Kidney (tissue), 14 donors: ENCODE measurements around the gene ZNF440. TPM values are rescaled to one million over a fixed set of nuclear protein-coding genes. Genes with fewer than 3 reads are reported as not detected.
"Not testable (repeated sequence)": the region's sequence is repeated elsewhere in the genome, so short reads cannot be mapped to it uniquely, and the experiment has no call there.

Experiments
- DNase-seq, 5 donors: peaks; one replicate each; pipeline ENCODE4 v3.0.0-alpha.2; 2013 to 2020
- FAIRE-seq: peaks from 2 replicates; lab custom pipeline; 2012; peaks lifted over from hg19 to GRCh38; lab: Jason Lieb, UNC
- H3K27ac ChIP-seq, 2 donors: one replicate each; pipeline ENCODE4 v1.7.0; 2013; ENCODE audit warnings: low read depth in 2 of 2, low read length in 2 of 2, inconsistent platforms in 1 of 2
- H3K27me3 ChIP-seq: one replicate; pipeline ENCODE4 v1.7.1; 2013; ENCODE audit warnings: low read length, inconsistent platforms; ENCODE audit not compliant: control insufficient read depth, insufficient read depth
- H3K36me3 ChIP-seq, 3 donors: one replicate each; pipeline versions ENCODE4 v1.7.0 to v1.7.1; 2013; ENCODE audit warnings: low read length in 3 of 3, control low read depth in 1 of 3, inconsistent platforms in 1 of 3; ENCODE audit not compliant: insufficient read depth in 3 of 3, control insufficient read depth in 2 of 3
- H3K4me1 ChIP-seq, 3 donors: one replicate each; pipeline versions ENCODE4 v1.7.0 to v1.7.1; 2013; ENCODE audit warnings: low read length in 3 of 3, inconsistent platforms in 1 of 3, low read depth in 1 of 3; ENCODE audit not compliant: control insufficient read depth in 2 of 3, insufficient read depth in 2 of 3
- H3K4me3 ChIP-seq, 3 donors: one replicate each; pipeline versions ENCODE4 v1.7.0 to v1.8.1; 2013; ENCODE audit warnings: low read length in 3 of 3, control low read depth in 1 of 3, inconsistent platforms in 1 of 3
- H3K9ac ChIP-seq, 3 donors: one replicate each; pipeline versions ENCODE4 v1.7.0 to v1.7.1; 2013; ENCODE audit warnings: low read length in 3 of 3, control low read depth in 1 of 3, inconsistent platforms in 1 of 3
- H3K9me3 ChIP-seq, 3 donors: one replicate each; pipeline versions ENCODE4 v1.7.0 to v1.7.1; 2013; ENCODE audit warnings: low read length in 3 of 3, control low read depth in 1 of 3, inconsistent platforms in 1 of 3; ENCODE audit not compliant: control insufficient read depth in 2 of 3, insufficient read depth in 1 of 3
- intact Hi-C: fragments of 100-400 bp; cut with DNase I; formaldehyde crosslinking; loops from one replicate; pipeline ENCODE4 v1.11.1; 2022
- polyA plus RNA-seq: library from polyadenylated mRNA; stranded (reverse); fragments of 350-450 nt; fragmentation: Illumina TruSeq; extraction: RNeasy Lipid Tissue Mini Kit (QIAGEN cat#74804); gene quantifications from one replicate; pipeline ENCODE4 v1.2.3, GENCODE V29; 2014; ENCODE audit warnings: low read depth, low replicate concordance; ENCODE audit not compliant: insufficient read depth
- total RNA-seq: library from RNA; stranded (reverse); fragmentation: NEBNext Ultra II Directional; extraction: Animal tissue kit (Norgen Biotek cat#: 25700); gene quantifications from one replicate; pipeline ENCODE4 v1.2.1, GENCODE V29; 2021
- TF ChIP-seq, protein P1 (sequence below): IDR thresholded peaks from 3 replicates; pipeline ENCODE4 v1.5.1; 2012; ENCODE audit warnings: mild to moderate bottlenecking, moderate library complexity, borderline replicate concordance; ENCODE audit not compliant: insufficient read depth; ENCODE audit errors: extremely low read depth
- donor health status: control.
- donor health status: control.
- donor health status: control.
- donor health status: control.
- donor health status: control.
- donor health status: DM: yes; HTN: yes; CAD: no.
- donor health status: Normal renal cell carcinoma (clear cell type).

Gene ZNF440
- total and polyA plus RNA-seq, 2 donors from 2014 or later = 3.0 to 21.0 TPM

DNA sequence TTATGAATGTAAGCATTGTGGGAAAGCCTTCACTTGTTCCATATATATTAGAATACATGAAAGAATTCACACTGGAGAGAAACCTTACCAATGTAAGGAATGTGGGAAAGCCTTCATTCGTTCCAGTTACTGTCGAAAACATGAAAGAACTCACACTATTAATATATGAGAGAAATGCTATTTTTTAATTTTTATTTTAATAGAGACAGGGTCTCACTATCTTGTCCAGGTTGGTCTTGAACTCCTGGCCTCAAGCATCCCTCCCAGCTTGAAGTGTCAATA is 7.0 kb upstream of the ZNF440 start:
- DNase-seq (no peak), FAIRE-seq (no peak)
- Histone ChIP-seq H3K27ac (no peak overlapping the region), H3K36me3 (peaks cover 8 to 9% (median 9%) of the 10 kb centered on the region in 3 donors), H3K9me3 (peaks cover 8 to 18% (median 9%) of the 10 kb centered on the region in 3 donors), H3K27me3 (no peaks in the 10 kb centered on the region), H3K4me1 (no peaks in the 10 kb centered on the region), H3K9ac (no peak overlapping the region), H3K4me3 (no peak overlapping the region)
- TF ChIP-seq, protein P1, sequence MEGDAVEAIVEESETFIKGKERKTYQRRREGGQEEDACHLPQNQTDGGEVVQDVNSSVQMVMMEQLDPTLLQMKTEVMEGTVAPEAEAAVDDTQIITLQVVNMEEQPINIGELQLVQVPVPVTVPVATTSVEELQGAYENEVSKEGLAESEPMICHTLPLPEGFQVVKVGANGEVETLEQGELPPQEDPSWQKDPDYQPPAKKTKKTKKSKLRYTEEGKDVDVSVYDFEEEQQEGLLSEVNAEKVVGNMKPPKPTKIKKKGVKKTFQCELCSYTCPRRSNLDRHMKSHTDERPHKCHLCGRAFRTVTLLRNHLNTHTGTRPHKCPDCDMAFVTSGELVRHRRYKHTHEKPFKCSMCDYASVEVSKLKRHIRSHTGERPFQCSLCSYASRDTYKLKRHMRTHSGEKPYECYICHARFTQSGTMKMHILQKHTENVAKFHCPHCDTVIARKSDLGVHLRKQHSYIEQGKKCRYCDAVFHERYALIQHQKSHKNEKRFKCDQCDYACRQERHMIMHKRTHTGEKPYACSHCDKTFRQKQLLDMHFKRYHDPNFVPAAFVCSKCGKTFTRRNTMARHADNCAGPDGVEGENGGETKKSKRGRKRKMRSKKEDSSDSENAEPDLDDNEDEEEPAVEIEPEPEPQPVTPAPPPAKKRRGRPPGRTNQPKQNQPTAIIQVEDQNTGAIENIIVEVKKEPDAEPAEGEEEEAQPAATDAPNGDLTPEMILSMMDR = no peak
- intact Hi-C loops = no loop called here

DNA sequence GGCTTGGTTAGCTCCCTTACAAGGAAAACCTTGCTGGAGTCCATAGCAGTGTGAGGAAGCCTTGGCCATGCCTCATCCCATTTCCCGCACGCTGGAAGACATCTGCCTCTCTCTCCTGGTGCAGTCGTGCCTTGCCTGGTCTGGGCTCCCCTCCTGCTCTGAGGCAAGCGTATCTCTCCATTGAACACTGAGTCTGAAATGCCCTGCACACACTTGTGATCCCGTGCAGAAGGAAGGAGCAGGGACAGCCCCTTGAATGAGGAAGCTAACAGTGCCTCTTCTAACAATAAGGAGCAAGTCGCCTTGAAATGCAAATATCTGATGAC is 407 bp upstream of the ZNF440 start:
- H3K36me3 ChIP-seq = no peaks in the 10 kb centered on the region

DNA sequence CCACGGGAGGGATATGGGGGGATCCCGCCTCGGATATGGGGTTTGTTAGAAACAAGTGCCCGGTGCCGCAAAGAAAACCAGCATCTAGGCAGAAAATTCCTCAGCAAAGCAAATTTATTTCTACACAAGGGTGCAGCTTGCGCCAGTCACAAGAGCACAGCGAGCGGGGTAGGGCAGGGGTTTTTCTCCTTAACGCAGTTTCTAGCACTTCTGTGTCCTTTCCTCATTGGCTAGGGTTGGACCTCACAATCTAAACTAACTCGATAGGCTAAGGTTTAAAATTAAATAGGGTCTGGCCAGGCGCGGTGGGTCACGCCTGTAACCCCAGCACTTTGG is 595 bp downstream of the ZNF440 start:
- H3K9me3 ChIP-seq = no peaks in the 10 kb centered on the region
- H3K27ac ChIP-seq = peak overlapping the region; percentile 35 to 92
- peak in 2 of 5 donors; percentile 54 to 65 for DNase-seq
- peak overlapping the region; percentile 35 to 88 (median 44) for H3K9ac ChIP-seq
- intact Hi-C loops = no loop called here
- TF ChIP-seq, protein P1 = no peak
- peaks cover 0 to 4% (median 0%) of the 10 kb centered on the region in 3 donors for H3K4me1 ChIP-seq
- H3K27me3 ChIP-seq = no peaks in the 10 kb centered on the region
- H3K36me3 ChIP-seq = no peaks in the 10 kb centered on the region
- no peak for FAIRE-seq
- peak overlapping the region; percentile 60 to 86 (median 83) for H3K4me3 ChIP-seq

More for the DNA sequence above, 407 bp upstream of the ZNF440 start:
- Histone ChIP-seq H3K9me3 (no peaks in the 10 kb centered on the region), H3K27me3 (no peaks in the 10 kb centered on the region), H3K4me3 (peak overlapping the region; percentile 59 to 96 (median 86)), H3K9ac (peak overlapping the region; percentile 17 to 87 (median 29)), H3K4me1 (peaks cover 0 to 4% (median 0%) of the 10 kb centered on the region in 3 donors), H3K27ac (no peak overlapping the region)
- intact Hi-C loops = no loop called here
- TF ChIP-seq, protein P1 = no peak
- DNase-seq (no peak), FAIRE-seq (no peak)

DNA sequence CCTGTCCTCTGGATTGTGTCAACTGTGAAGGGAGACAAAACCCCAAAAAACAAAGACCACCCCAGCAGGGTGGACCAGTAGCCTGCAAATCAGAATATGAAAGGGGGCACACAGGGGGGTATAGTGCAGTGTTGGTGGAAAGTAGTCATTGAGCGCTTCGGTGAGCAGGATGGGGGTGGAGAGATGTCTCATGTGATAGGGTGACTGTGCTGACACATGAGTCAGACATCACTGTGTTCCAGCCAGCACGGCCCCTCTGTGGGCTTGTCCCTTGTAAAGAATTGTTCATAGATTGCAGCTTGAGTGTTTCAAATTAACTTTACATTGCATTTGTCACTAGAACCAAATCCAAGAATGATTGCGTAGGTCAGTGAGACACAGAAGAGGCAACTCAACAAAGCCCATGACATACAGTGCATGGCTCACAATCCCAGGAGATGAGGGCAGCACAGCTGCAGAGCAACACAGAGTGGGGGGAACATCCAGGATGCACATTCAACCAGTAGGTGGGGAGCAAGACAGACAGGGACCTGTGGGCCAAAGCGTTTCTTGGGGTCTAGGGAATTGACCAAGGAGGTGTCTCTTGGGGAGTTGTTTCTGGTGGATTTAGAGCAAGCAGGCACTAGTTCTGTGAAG is 7.5 kb downstream of the ZNF440 start:
- DNase-seq (no peak), FAIRE-seq (no peak)
- Histone ChIP-seq H3K36me3 (no peaks in the 10 kb centered on the region), H3K4me1 (no peaks in the 10 kb centered on the region), H3K27ac (no peak overlapping the region), H3K4me3 (no peak overlapping the region), H3K9ac (no peak overlapping the region), H3K9me3 (no peaks in the 10 kb centered on the region), H3K27me3 (no peaks in the 10 kb centered on the region)
- intact Hi-C loops = no loop called here
- TF ChIP-seq, protein P1 = no peak

DNA sequence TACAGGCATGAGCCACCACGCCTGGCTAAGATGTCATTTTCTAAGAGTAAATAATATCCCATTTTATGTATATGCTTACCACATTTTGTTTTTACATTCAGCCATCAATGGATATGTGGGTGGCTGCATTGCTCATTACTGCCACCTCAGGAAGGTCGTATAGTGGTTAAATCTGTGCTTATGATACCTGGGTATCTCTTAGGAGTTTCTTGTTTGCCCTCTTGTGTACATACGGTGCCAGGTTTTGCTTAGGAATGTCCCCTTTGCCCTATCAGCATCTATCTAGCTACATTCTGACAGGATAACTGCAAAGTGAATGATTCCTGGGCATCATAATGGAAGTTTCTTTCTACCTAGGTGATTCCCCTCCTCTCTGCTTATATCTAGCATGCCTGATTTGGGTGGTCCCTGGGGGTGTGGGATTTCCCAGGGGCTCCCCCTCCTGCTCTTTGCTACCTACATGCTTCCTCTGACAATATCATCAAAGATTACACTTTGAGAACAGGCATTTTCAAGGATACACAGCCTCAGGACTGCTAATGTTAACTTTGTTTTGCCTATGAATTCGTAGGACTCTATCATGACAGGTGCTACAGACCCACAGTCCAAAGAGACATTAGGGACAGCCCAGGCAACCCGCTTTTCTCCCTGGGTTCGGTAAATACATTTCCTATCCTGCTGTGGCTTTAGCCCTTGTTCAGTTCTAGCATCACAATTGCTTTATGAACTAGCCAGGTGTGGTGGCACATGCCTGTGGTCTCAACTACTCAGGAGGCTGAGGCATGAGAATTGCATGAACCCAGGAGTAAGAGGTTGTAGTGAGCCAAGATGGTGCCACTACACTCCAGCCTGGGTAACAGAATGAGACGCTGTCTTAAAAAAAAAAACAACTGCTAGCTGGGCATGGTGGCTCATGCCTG is 15.1 kb downstream of the ZNF440 start:
- Histone ChIP-seq H3K9me3 (peaks cover 1 to 31% (median 17%) of the 10 kb centered on the region in 3 donors), H3K36me3 (peaks cover 10 to 23% (median 16%) of the 10 kb centered on the region in 3 donors)
- H3K27ac ChIP-seq, H3K4me1 ChIP-seq, H3K9ac ChIP-seq, DNase-seq, intact Hi-C loops, H3K27me3 ChIP-seq, FAIRE-seq, H3K4me3 ChIP-seq: not testable (repeated sequence)
